Activated CD4-positive, CD25-positive, alpha-beta regulatory T cell (primary cell): ENCODE results near the gene RALGPS2.
"Not testable (repeated sequence)": the region's sequence is repeated elsewhere in the genome, so short reads cannot be mapped to it uniquely, and the experiment has no call there.

Experiments used
- DNase-seq, 4 experiments: peaks; one replicate each; lab custom pipeline; 2025; lab: John Stamatoyannopoulos, UW

RALGPS2 gene

GRCh38 chr1:178944729-178945128 is 219.7 kb downstream of the RALGPS2 start:
- DNase-seq = no peak

- no peak for DNase-seq
Measured at GRCh38 chr1:178945763-178946266, 220.8 kb downstream of the RALGPS2 start.

DNA sequence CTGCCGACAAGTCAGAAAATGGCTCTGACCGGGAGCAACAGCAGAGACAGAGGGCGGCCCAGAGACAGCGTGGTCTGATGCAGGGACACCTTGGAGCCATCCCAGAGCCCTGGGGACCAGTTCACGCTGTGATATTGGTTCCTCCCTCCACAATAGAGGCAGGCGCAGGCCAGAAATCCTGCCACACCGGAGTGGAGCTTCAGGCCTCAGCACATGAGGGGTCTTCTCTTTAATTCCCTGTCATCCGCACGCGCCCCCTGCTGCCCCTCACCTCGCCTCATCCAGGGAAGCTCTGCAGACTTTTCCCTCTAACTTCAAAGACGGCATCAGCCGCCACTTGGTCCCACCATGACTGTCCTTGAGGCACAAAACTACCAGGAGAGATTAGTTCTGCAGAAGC is 221.4 kb downstream of the RALGPS2 start:
- no peak for DNase-seq

- no peak for DNase-seq
Measured at GRCh38 chr1:178946855-178947676, 222.0 kb downstream of the RALGPS2 start.

DNA sequence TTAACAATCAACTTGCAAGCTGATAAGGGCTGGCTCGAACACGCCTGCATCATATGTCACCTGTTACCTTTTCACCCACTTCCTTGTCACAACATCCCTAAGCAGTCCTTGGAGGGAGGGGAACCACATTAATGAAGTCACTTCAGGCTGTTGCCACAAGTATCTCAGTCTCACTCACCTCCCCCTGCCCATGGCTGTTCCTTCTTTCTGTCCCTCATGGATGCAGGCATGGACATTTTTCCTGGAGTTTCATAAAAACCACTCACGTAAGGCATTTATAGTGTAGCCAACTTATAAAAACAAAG is 222.6 kb downstream of the RALGPS2 start:
- DNase-seq = no peak

GRCh38 chr1:178948676-178949075 is 223.6 kb downstream of the RALGPS2 start:
- DNase-seq = no peak

DNA sequence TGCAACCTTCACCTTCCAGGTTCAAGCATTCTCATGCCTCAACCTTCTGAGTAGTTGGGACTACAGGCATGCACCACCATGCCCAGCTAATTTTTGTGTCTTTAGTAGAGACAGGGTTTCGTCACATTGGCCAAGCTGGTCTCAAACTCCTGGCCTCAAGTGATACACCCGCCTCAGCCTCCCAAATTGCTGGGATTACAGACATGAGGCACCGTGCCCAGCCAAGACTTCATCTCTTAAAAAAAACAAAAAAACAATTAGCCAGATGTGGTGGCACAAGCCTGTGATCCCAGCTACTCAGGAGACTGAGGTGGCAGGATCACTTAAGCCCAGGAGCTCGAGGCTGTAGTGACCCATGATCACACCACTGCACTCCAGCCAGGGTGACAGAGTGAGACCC is 224.8 kb downstream of the RALGPS2 start:
- not testable (repeated sequence) for DNase-seq

GRCh38 chr1:178951600-178951999 is 226.6 kb downstream of the RALGPS2 start:
- no peak for DNase-seq

GRCh38 chr1:178953034-178953433 is 228.0 kb downstream of the RALGPS2 start:
- no peak for DNase-seq

- no peak for DNase-seq
Measured at GRCh38 chr1:178953538-178954324, 228.7 kb downstream of the RALGPS2 start.

DNA sequence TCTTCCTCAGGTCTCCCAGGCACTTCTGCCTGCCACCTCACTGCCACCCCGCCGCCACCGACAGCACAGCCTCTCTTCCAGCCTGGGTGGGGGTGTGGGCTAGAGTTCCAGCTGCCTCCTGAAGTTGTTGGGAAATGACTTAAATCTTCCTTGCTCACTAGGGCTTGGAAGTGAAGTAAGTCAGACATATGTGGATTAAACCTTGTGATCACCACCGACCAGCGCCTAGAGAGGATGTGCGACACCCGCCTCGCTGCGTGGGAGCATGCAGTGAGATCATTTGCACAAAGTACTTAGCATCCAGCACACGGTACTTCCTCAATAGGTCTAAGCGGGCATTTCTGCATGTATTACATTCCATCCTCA is 229.3 kb downstream of the RALGPS2 start:
- no peak for DNase-seq

- DNase-seq = no peak
Measured at GRCh38 chr1:178954937-178955336, 229.9 kb downstream of the RALGPS2 start.

- DNase-seq = no peak
Measured at GRCh38 chr1:178955391-178955954, 230.4 kb downstream of the RALGPS2 start.

DNA sequence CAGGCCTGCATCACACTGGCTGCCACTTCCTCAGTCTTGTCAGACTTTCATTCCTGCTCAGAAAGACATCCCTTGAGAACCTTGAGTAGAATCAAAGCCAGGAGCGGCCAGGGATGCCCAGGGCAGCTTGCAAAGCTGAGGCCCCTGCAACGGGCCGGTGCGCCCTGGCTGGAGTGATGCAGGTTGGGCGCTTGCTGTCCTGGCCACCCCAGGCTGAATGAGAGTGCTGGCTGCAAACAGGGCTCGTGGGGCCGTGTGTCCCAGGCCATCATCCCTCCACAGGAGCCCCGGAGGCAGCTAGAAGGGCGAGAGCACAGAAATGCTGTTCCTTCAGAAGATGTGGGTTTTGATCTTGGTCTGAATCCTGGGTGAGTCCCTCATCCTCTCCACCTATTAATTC is 233.4 kb downstream of the RALGPS2 start:
- no peak for DNase-seq

DNA sequence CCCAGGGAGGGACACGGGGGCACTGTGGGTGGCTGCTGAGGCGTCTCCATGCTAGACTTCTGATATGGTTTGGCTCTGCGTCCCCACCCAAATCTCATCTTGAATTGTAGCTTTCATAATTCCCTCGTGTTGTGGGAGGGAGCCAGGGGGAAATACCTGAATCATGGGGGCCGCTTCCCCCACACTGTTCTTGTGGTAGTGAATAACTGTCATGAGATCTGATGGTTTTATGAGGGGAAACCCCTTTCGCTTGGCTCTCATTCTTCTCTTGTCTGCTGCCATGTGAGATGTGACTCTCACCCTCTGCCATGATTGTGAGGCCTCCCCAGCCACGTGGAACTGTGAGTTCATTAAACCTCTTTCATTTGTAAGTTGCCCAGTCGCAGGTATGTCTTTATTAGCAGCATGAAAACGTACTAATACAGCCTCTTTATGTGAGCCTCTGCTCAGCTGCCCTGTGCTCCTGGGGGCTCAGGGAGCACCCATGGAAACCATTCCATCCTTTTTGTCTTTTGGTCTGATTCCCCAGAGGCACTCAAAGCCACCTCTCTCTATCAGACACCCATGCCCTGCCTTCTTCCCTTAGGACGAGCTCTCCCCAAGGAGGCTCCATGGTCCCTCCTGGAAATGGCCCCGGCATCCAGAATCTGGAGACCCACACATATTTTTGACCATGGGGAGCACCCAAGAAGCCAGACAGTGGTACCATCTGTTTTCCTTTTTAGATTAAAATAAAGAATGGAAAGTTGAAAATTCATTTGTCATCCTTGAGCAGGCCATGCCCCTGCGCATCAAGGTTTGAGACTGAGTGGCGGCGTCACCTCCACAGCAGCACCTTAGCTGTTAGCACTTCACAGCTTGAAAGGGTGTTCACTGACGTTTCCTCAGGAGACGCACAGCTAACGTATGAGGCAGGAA is 234.8 kb downstream of the RALGPS2 start:
- no peak for DNase-seq

DNA sequence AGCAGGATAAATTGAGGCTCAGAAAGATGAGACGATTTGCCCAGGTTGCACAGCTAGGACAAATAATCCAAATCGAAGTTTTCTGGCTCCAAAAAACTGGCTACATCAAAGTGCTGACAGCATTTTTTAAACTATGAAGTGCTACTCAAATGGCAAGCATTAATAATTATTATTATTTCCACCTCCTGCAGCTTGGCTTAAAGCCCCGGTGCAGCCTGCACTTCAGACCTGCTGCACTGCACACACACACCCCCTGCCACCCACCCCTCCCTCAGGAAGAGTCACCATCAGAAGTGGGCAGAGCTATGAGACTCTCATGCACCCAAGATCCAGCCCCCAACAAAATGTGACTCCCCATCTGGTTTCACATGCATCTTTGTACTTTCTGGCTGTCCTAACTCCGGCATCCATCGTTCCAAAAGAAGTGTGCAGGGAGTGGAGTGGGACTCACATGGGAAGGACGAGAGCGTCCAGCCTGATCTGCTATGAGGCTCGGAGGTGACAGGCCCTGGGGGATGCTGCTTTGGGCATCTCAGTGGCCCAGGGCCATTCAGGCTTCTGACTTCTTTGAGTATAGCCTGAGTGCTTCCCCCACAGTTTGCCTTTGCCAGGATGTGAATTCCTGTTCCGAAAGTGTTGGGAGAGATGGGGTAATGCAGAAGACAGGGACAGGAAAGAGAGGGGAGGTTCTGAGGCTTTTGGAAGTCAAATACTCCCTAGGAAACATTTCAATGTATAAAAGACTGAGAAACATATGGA is 235.6 kb downstream of the RALGPS2 start:
- no peak for DNase-seq

- no peak for DNase-seq
Measured at GRCh38 chr1:178961331-178961730, 236.3 kb downstream of the RALGPS2 start.

- DNase-seq = no peak
Measured at GRCh38 chr1:178961868-178962267, 236.8 kb downstream of the RALGPS2 start.

GRCh38 chr1:178962853-178963711 is 238.0 kb downstream of the RALGPS2 start:
- no peak for DNase-seq
